Neural progenitor cell (in vitro differentiated cells): Measurements from ENCODE around the gene TBC1D10A. TPM values are rescaled to one million over a fixed set of nuclear protein-coding genes. Genes with fewer than 3 reads are reported as not detected.
A peak's percentile ranks its signal among the peaks of the same experiment; 100 is the strongest.

Experiments used
- DNase-seq: peaks from one replicate; pipeline ENCODE4 v3.0.0-alpha.2; 2016; ENCODE audit warnings: low spot score
- H2AFZ ChIP-seq: fragments of 200-600 bp; sonication (generic); replicated peaks from 2 replicates; pipeline ENCODE4 v1.6.1; 2016; ENCODE audit warnings: antibody characterized with exemption
- H3F3A ChIP-seq: fragments of 200-600 bp; sonication (generic); 2 replicates; pipeline ENCODE4 v1.6.1; 2016; ENCODE audit warnings: antibody characterized with exemption, low read depth
- H3K27ac ChIP-seq: fragments of 200-600 bp; sonication (generic); 2 replicates; pipeline ENCODE4 v1.5.1; 2016; ENCODE audit warnings: mild to moderate bottlenecking
- H3K27me3 ChIP-seq: fragments of 200-600 bp; sonication (generic); 2 replicates; pipeline ENCODE4 v1.6.1; 2016; ENCODE audit warnings: mild to moderate bottlenecking, moderate library complexity
- H3K36me3 ChIP-seq: fragments of 200-600 bp; sonication (generic); 2 replicates; pipeline ENCODE4 v1.5.1; 2016
- H3K4me1 ChIP-seq: fragments of 200-600 bp; sonication (generic); 2 replicates; pipeline ENCODE4 v1.6.1; 2016; ENCODE audit warnings: mixed run types
- H3K4me2 ChIP-seq: fragments of 200-600 bp; sonication (generic); 2 replicates; pipeline ENCODE4 v1.6.1; 2016
- H3K4me3 ChIP-seq: fragments of 200-600 bp; sonication (generic); 2 replicates; pipeline ENCODE4 v1.5.1; 2016
- H3K79me2 ChIP-seq: fragments of 200-600 bp; sonication (generic); 2 replicates; pipeline ENCODE4 v1.6.1; 2016; ENCODE audit warnings: low read depth
- H3K9ac ChIP-seq: fragments of 200-600 bp; sonication (generic); 2 replicates; pipeline ENCODE4 v1.6.1; 2016
- H3K9me3 ChIP-seq: fragments of 200-600 bp; sonication (generic); 2 replicates; pipeline ENCODE4 v1.5.1; 2016; ENCODE audit warnings: low read depth
- H4K20me1 ChIP-seq: fragments of 200-600 bp; sonication (generic); 2 replicates; pipeline ENCODE4 v1.6.1; 2016; ENCODE audit warnings: low read depth
- H3K27ac Mint-ChIP-seq: 3 replicates; pipeline ENCODE4 v1.8.0; 2021; ENCODE audit warnings: mixed read lengths
- H3K27me3 Mint-ChIP-seq: 2 replicates; pipeline ENCODE4 v1.8.0; 2022; ENCODE audit warnings: low read depth, mild to moderate bottlenecking, inconsistent platforms, moderate library complexity, mixed read lengths; ENCODE audit not compliant: insufficient read depth
- H3K36me3 Mint-ChIP-seq: 3 replicates; pipeline ENCODE4 v1.8.0; 2021; ENCODE audit warnings: mixed read lengths
- H3K4me1 Mint-ChIP-seq: 3 replicates; pipeline ENCODE4 v1.8.0; 2021; ENCODE audit warnings: mixed read lengths
- H3K4me3 Mint-ChIP-seq: 3 replicates; pipeline ENCODE4 v1.8.0; 2021; ENCODE audit warnings: mild to moderate bottlenecking, moderate library complexity, mixed read lengths
- H3K9me3 Mint-ChIP-seq: 3 replicates; pipeline ENCODE4 v1.8.0; 2020; ENCODE audit warnings: mixed read lengths
- EZH2 ChIP-seq: fragments of 200-600 bp; sonication (generic); IDR thresholded peaks from 2 replicates; pipeline ENCODE4 v1.6.1; 2017; ENCODE audit warnings: antibody characterized with exemption, mild to moderate bottlenecking, moderate library complexity
- EZH2phosphoT487 ChIP-seq: fragments of 200-600 bp; sonication (generic); IDR thresholded peaks from 2 replicates; pipeline ENCODE4 v1.6.1; 2017; ENCODE audit warnings: antibody characterized with exemption
- total RNA-seq: library from RNA; depleted of rRNA; stranded (reverse); fragments of >200 nt; gene quantifications from 2 replicates; pipeline ENCODE4 v1.2.3, GENCODE V29; 2015; ENCODE audit warnings: low replicate concordance
- TF ChIP-seq, protein P1 (sequence below): fragments of 200-600 bp; sonication (generic); IDR thresholded peaks from 2 replicates; pipeline ENCODE4 v1.5.1; 2017; ENCODE audit warnings: antibody characterized with exemption, mild to moderate bottlenecking

TBC1D10A gene
- total RNA-seq, 1 donor from 2014 or later, result 6.2 TPM

DNA sequence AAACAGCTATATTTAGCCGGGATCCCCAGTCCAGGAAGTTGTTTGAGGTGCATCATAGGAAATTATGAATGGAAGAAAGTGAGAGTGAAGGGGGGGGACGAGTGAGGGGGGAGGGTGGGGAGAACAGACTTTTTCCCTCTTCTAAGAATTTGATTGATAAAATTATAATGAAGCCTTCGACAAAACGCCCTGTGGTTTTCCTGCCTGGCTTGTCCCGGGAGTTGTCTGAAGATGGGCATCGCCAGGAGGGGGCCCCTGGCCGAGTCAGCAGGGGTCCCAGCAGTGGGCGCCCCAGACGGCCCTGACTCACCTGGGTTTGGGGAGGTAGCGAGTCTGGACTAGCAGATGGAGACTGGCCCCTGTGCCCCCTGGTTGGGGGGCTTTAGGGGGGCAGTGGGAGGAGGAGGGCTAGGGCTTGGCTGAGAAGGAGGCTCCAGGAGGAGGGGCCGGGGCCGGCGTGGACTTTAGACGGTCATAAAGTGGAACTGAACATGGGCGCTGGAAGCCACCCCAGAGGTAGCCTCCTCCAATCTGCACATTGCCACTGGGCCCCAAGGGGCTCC, 79.8 kb downstream of the TBC1D10A start:
- peaks cover 30% of the 10 kb centered on the region for H3K27me3 ChIP-seq
- peaks cover 30% of the 10 kb centered on the region for H3K27me3 Mint-ChIP-seq
- no peak for DNase-seq
- H3K27ac ChIP-seq, result no peak overlapping the region
- no peaks in the 10 kb centered on the region for H3F3A ChIP-seq
- peak overlapping the region; percentile 96 for H2AFZ ChIP-seq
- no peaks in the 10 kb centered on the region for H3K9me3 ChIP-seq
- H3K36me3 ChIP-seq, result no peaks in the 10 kb centered on the region
- H3K4me3 ChIP-seq, result peak overlapping the region; percentile 55
- no peaks in the 10 kb centered on the region for H3K36me3 Mint-ChIP-seq
- H3K4me3 Mint-ChIP-seq, result peak overlapping the region; percentile 79
- H3K79me2 ChIP-seq, result no peaks in the 10 kb centered on the region
- H4K20me1 ChIP-seq, result no peaks in the 10 kb centered on the region
- H3K9ac ChIP-seq, result no peak overlapping the region
- peaks cover 14% of the 10 kb centered on the region for H3K4me1 ChIP-seq
- TF ChIP-seq EZH2phosphoT487 (peak; percentile 1), EZH2 (peak; percentile 25)
- TF ChIP-seq, protein P1, sequence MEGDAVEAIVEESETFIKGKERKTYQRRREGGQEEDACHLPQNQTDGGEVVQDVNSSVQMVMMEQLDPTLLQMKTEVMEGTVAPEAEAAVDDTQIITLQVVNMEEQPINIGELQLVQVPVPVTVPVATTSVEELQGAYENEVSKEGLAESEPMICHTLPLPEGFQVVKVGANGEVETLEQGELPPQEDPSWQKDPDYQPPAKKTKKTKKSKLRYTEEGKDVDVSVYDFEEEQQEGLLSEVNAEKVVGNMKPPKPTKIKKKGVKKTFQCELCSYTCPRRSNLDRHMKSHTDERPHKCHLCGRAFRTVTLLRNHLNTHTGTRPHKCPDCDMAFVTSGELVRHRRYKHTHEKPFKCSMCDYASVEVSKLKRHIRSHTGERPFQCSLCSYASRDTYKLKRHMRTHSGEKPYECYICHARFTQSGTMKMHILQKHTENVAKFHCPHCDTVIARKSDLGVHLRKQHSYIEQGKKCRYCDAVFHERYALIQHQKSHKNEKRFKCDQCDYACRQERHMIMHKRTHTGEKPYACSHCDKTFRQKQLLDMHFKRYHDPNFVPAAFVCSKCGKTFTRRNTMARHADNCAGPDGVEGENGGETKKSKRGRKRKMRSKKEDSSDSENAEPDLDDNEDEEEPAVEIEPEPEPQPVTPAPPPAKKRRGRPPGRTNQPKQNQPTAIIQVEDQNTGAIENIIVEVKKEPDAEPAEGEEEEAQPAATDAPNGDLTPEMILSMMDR, result no peak
- peaks cover 27% of the 10 kb centered on the region for H3K4me1 Mint-ChIP-seq
- no peak overlapping the region for H3K27ac Mint-ChIP-seq
- H3K4me2 ChIP-seq, result peak overlapping the region; percentile 97
- no peaks in the 10 kb centered on the region for H3K9me3 Mint-ChIP-seq

DNA sequence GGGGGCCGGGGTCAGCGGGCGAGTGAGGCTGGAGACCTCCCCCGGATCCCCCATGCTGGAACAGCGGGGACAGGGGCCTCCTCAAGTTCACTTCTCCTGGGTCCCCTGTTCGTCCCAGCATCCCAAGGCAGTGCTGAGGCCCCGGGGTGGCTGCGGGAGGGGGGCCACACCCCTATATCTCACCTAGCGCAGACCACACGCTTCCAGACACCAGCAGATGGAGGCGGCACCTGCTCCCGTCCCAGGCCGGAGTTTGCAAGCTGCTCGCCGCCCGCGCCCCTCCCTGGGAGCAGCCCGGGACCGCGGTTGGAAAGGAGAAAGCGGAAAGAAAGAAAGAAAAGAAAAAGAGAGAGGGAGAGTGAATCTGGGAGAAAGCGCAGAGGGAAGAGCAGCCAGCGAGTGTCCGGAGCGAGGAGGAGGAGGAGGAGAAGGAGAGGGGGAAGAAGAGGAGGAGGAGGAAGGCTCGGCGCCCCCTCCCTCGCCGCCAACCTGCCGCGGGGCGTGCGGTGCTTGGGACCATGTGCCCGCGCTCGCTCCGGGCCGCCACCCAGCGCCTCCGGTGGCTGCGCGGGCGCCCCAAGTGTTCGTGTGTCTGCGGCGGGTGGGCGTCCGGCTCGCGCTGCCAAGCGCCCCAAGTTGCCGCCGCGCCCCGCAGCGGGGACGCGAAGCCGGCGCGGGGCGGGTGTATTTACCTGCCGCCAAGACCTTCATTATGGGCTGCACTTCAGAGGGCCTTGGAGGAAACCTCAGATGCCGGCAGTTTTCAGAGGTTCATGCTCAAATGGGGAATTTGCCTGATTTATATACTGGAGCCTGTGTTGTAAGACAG, 80.5 kb downstream of the TBC1D10A start, which contains the start of gene LIF:
TSS of gene LIF (minus strand) at position 775 of the 829 bp plus-strand sequence. CDS start at position 711, 64 bp downstream.
- H3K4me3 Mint-ChIP-seq, result peak within 1 kb of the TSS; percentile 79
- Histone ChIP-seq H3K4me2 (peak within 1 kb of the TSS; percentile 97), H3F3A (no peaks in the 10 kb centered on the region), H3K79me2 (no peaks in the 10 kb centered on the region), H3K27ac (no peak within 1 kb of the TSS), H3K4me1 (peaks cover 14% of the 10 kb centered on the region), H3K27me3 (peaks cover 30% of the 10 kb centered on the region), H3K9me3 (no peaks in the 10 kb centered on the region), H3K9ac (no peak within 1 kb of the TSS), H3K36me3 (no peaks in the 10 kb centered on the region), H2AFZ (peak within 1 kb of the TSS; percentile 96), H4K20me1 (no peaks in the 10 kb centered on the region), H3K4me3 (peak within 1 kb of the TSS; percentile 55)
- H3K9me3 Mint-ChIP-seq, result no peaks in the 10 kb centered on the region
- peak; percentile 60 for DNase-seq
- H3K36me3 Mint-ChIP-seq, result no peaks in the 10 kb centered on the region
- peak; percentile 55 for TF ChIP-seq EZH2phosphoT487
- peak; percentile 58 for TF ChIP-seq EZH2
- TF ChIP-seq, protein P1, result peak; percentile 35
- H3K27me3 Mint-ChIP-seq, result peaks cover 28% of the 10 kb centered on the region
- H3K4me1 Mint-ChIP-seq, result peaks cover 23% of the 10 kb centered on the region
- H3K27ac Mint-ChIP-seq, result no peak within 1 kb of the TSS

DNA sequence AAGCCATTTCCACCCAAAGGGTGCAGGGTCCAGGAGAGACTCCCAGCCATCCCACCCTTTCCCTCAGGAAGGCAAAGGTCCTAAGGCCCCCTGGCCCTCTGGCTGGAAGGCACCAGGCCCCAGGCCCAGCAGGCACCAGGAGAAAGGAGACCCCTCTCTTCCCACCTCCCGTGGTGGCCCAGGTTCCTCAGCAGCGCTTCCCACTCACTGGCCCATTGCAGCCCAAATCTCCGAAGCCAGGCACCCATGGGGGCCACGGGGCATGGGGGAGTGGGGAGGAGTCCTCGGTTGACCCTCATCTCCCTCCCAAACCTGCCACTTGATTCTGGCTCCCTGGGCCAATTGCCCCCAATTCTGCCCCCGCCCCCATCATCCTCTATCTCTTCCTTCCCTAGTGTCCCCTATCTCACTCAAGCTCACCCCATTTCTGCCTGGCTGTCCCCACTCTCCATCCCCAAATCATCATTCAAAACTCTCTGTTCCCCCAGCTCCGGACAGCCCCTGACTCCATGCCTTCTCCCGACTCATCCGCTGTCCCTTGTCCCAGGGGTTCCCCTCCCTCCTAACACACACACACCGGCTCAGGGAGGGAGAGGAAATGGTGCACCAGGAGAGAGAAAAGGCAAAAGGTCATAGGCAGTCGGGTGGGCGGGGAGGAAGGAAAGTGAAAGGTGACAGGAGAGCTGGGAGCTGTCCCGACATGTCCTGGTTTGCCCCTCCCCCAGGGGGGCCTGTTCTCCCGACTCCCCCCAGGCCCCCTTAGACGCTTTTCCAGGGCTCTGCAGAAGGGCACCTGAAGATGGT, 81.4 kb downstream of the TBC1D10A start:
- Histone ChIP-seq H3K4me1 (peaks cover 14% of the 10 kb centered on the region), H3K36me3 (no peaks in the 10 kb centered on the region), H4K20me1 (no peaks in the 10 kb centered on the region), H3K4me2 (peak overlapping the region; percentile 97), H3K27ac (no peak overlapping the region), H3K4me3 (peak overlapping the region; percentile 55), H3K27me3 (peaks cover 30% of the 10 kb centered on the region), H3K9me3 (no peaks in the 10 kb centered on the region), H3F3A (no peaks in the 10 kb centered on the region), H3K9ac (no peak overlapping the region), H2AFZ (peak overlapping the region; percentile 96), H3K79me2 (no peaks in the 10 kb centered on the region)
- Mint-ChIP-seq H3K27ac (no peak overlapping the region), H3K4me1 (peaks cover 30% of the 10 kb centered on the region), H3K36me3 (no peaks in the 10 kb centered on the region), H3K9me3 (no peaks in the 10 kb centered on the region), H3K4me3 (peak overlapping the region; percentile 79), H3K27me3 (peaks cover 26% of the 10 kb centered on the region)
- TF ChIP-seq EZH2phosphoT487, result no peak
- TF ChIP-seq, protein P1, result no peak
- no peak for TF ChIP-seq EZH2
- DNase-seq, result no peak
